NCI-H69 (cell line): Measurements from ENCODE around the gene RIPOR3.
A peak's percentile ranks its signal among the peaks of the same experiment; 100 is the strongest.
"Not testable (repeated sequence)": the region's sequence is repeated elsewhere in the genome, so short reads cannot be mapped to it uniquely, and the experiment has no call there.

Experiments used
- DNase-seq: peaks from one replicate; lab custom pipeline; 2025; lab: John Stamatoyannopoulos, UW

Gene RIPOR3

DNA sequence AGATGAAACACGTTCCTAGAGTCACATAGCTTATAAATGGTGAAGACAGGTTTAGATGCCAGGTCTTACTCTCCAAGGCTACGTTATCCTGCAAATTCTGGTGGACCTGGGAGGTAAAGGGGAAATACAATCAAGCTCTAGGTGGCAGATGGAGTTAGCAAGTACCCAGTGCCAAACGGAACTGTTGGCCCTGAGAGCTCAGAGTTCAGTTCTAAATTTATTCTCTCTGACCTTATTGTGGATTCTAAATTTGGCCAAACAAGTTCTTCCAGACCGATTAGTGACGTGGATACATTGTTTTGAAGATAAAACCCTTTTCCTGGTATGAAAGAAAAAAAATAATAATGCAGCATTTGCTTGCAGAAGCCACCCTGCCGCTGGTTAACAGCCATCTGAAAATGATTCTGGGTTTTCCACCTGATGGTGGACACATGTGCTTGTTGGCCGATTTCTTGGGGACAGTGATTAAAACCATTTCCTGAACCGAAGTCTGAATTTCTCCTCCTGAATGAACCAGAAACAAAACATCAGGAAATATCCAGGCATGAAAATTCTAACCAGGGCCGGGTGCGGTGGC lies 32.5 kb downstream of the RIPOR3 start:
- DNase-seq: no peak

DNA sequence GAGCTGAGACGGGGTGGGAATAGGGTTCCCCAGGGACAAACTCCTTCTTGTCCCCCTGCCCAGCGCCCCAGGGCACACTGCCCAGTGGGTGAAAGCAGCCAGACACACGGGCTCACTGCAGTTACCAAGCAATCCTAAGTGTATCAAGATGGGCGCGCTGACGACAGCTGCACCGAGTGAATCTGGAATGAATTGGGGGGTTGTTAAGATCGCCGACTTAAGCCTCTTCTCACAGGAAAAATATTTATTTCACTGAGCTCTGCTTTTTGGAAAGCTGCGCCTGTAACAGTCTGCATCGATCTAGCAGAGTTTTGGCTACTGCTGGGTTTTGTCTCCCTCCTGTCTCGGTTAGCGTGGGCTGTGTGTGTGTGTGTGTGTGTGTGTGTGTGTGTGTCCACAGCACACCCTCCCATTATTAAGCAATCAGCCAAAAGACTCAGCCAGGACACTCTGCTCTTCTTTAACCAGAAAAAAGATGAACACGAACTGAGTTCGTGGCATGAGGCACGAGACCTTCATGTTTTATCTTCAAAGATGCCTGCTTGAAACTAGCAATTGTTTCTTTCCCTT lies 35.9 kb downstream of the RIPOR3 start:
- DNase-seq: no peak

DNA sequence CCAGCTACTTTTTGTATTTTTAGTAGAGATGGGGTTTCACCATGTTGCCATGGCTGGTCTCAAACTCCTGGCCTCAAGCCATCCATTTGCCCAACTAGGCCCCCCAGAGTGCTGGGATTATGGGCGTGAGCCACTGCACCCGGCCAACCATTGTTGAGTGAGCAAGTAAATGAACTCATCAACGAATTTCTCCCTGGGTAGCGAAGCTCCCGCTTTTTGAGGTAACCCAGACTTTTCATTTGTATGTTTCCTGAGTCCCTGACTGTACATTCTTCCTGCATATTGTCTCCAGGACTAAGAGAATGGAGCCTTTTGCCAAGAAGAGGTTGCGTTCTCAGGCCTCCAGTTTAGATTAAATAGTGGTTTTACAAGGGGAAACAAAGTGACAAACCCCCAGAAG lies 36.4 kb downstream of the RIPOR3 start:
- peak; percentile 4 for DNase-seq

DNA sequence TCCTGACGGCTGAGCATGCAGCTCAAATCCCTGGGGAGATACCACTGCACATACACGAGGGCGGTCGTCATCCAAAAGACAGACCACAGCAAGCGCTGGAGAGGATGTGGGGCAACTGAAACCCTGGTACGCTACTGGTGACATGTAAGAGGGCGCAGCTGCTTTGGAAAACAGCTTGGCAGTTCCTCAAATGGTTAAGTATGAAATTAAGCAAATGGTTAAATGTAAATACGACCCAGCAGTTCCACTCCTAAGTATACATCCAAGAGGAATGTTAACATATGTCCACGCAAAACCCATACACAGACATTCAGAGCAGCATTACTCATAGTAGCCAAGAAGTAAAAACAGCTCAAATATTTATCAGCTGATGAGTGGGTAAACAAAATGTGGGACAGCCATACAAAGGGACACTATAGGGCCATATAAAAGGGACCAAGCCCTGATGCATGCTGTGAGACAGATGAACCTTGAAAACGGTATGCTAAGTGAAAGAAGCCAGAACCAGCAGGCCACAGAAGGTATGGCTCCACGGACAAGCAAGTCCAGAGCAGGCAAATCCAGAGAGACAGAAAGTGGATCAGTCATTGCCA lies 38.5 kb downstream of the RIPOR3 start:
- DNase-seq: peak; percentile 60

DNA sequence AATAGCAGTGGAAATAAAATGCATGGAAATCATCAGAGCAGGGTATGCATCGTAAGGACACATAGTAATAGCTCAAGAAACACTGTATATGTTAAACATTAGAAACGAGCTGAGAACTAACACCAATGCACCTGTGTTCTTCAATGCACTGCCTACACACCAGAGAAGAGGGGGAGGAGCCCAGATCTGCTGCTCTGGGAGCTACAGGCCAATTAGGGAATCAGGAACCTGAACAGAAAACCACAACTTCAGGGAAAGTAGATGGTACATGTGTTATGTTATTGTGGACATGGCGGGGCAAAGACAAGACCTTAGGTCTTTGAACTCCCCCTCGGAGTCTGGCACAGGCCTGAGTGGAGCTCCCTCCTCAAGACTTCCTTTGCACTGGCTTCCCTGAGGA lies 39.7 kb downstream of the RIPOR3 start:
- DNase-seq: no peak

DNA sequence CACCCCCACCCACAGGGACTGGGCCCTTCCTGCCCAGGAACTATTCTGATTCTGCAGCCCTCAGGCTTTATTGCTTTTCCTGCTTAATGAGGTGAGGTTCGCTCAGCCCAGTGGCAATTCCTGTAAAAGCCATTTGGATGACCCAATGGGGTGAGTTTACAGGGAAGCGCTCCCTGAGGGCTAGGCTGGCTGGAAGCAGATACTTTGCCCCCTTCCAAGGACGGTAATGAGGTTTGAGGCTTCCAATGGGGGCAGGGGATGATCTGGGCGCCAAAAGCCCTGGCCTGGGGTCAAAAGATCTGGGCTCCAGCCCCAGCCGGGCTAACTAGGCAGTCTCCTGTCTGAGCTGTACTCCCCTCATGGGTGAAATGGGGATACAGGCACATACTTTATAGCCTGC lies 41.8 kb downstream of the RIPOR3 start:
- DNase-seq: no peak

DNA sequence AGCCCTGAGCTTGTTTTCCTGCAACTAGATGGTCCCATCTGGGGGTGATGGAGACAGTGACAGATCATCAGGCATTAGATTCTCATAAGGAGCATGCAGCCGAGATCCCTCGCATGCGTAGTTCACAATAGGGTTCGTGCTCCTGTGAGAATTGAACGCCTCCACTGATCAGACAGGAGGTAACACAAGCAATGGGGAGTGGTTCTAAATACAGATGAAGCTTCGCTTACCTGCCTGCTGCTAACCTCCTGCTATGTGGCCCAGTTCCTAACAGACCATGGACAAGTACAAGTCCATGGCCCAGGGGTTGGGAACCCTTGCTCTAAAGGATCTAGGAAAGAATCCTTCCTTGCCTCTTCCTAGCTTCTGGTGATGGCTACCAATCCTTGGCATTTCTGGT lies 42.7 kb downstream of the RIPOR3 start:
- no peak for DNase-seq

DNA sequence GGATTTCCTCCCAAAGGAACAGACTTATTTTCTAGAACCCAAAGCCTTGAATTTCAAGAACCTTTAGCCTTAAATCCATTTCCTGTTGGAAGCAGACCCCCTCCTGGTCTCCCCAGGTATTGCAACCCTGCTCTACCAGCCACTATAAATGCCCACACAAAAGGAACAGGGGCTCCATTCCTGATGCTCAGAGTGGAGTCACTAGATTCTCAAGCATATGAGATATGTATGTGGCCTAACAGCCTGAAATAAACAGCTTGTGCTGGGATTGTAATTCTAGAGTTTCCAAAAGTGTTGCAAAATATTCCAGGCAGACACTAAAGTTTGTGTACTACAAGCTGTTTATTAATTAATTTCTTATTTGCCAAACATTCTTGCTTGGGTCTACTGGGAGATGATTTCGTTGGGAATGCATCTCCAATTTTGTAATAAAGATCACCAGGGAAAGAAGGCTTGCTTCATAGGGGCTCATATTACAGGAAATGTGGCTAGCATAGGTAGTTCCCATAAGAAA lies 44.8 kb downstream of the RIPOR3 start:
- no peak for DNase-seq

DNA sequence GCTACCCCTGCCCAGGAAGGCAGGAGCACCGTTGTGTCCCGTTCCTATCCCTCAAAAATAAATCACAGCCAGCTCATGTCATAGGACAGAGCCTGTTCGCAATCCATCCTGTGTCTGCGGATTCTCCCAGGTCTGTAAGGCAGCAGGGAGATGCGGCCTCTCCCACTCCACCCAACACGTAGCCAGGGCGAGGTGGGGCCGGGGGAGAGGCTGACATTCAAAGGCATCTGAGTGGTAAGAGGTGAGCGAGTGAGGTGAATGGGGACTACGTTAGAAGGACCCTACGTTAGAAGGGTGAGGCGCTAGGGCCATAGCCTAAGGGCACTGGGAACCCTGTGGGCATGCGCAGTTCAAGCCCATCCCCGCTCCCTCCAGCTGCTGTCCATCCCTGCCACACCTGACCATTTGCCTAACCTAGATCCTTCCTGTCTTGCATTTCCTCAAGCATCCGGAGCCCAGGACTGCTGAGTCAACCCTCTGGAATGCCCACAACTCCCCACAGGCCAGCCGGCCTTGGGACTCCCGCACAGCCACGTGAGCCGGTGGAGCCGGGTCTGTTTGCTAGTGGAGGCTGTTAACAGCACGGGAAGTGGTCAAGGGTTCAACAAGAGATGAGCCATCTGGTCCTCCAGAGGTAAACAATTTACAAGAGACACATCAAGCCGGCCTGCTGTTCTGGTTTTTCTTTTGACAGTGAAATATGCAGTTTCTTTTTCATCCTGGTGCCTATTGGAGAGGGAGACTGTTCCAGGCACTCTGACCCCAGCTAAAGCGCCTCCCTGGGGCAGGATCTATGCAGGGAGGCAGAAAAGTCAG lies 45.9 kb downstream of the RIPOR3 start:
- peak; percentile 57 for DNase-seq

DNA sequence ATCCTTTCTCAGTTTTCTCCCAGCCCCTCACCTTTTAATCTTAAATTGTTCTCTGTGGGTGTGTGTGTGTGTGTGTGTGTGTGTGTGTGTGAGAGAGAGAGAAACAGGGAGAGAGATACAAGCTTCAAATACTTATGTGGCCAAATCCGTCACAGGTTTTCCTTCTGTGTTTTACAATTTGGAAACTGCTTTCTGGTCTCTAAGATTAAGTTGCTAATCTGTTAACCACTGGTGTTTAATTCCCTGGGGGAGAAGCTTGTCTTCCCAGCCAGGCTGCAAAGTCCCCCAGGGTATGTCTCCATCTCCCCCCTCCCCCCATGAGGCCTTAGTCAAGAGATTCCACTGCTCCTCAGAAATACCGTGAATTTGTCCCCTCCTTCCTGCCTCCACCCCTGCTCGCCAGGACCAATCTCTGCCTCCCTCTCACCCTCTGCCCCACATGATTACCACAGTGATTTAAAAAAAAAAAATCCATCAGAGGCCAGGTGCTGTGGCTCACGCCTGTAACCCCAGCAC lies 49.0 kb downstream of the RIPOR3 start:
- DNase-seq: no peak

DNA sequence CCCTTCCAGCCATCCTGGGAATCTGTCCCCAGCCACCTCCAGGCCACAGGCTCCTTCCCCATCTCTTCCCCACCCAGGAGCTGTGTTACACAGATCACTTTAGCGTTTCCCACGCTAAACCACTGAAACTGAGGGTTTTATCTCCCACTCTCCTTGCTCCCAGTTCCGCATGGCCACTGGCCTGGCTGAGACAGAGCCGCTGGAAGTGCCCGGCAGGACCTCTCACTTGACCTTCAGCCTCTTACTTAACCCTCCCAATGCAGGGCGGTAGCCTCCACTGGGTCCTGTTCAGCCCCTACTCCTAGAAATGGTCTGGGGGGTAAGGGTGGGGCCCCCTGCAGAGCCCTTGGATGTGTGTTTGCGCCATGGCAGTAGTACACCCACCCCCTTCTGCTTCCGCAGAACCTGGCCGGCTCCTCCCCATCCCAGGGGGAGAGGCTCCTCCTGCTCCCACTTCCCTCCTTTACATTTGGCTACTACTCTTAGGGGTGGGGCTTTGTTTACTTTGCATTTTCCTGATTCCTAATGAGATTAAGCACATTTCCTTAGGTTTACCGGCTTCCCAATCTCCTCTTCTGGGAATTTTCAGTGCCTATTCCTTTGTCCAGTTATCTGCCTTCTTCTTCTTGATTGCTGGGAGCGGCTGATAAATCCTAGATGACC lies 49.6 kb downstream of the RIPOR3 start:
- peak; percentile 37 for DNase-seq

DNA sequence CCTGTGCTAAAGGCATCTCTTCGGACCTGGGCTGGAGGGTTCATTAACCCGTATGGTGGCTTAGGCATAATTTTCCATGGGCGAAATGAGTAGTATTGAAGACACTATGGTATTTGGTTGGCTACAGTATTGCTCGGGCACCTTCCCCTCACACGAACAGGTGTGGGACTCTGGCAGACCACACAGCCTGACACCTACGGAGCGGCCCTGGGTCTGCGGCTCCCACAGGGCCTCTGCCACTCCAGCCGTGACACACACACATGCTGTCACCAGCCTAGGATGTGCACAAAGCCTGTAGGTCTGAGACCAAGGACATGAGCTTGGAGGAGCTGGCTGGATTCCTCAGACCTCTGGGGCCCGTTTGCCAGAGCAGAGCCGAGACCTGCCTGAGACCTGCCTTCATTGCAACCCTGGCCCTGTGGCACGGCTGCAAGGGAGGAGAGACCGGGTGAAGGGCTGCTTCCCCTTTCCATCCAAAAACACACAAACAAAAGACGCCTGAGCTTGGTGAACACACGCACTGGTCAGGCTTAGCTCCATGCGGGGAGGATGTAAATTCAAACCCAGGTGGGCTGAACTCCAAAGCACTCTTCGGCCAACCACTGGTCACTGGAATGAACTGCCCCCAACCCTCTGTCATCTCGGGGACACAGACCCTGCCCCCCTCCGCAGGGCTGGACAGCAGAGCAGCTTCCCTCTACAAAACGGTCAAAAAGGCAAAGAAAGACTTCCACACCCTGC lies 51.2 kb downstream of the RIPOR3 start:
- DNase-seq: not testable (repeated sequence)

DNA sequence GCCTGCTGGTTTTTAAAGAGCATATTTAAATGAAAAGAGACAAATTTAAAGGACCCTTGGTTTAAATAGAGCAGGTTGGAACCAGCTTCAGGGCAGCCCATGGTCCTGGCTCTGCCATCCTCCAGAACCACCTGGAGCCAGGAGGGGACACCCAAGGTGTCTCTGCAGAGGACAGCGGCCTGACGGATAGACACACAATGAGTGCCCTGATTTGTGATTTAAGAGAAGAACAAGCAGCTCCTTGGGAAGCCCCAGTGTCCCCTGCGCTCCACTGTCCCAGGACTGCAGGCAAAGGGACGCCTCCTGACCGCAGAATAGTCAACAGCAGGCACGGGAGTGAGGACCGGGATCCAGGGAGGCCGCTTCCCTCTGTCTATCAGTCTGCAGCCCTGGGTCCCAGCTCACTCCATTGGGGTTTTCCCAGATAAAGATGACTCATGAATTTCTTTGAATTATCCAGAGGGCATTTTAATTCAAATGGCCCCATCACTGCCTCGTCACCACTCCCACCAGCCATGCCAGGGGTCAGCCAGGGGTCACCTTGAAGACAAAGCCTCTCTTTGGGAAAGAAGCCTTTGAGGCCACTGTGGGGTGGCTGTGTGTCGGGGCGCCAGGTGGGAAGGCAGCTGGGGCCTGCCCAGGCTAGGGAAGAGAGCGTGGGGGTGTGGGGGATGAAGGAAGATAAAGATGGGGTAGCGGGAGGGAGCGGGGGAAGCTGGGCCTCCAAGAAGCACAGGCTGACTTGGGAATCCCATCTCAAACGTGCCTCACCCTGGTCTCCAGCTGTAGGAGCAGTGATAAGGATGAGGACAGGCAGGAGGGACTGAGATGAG lies 53.1 kb downstream of the RIPOR3 start:
- DNase-seq: not testable (repeated sequence)

DNA sequence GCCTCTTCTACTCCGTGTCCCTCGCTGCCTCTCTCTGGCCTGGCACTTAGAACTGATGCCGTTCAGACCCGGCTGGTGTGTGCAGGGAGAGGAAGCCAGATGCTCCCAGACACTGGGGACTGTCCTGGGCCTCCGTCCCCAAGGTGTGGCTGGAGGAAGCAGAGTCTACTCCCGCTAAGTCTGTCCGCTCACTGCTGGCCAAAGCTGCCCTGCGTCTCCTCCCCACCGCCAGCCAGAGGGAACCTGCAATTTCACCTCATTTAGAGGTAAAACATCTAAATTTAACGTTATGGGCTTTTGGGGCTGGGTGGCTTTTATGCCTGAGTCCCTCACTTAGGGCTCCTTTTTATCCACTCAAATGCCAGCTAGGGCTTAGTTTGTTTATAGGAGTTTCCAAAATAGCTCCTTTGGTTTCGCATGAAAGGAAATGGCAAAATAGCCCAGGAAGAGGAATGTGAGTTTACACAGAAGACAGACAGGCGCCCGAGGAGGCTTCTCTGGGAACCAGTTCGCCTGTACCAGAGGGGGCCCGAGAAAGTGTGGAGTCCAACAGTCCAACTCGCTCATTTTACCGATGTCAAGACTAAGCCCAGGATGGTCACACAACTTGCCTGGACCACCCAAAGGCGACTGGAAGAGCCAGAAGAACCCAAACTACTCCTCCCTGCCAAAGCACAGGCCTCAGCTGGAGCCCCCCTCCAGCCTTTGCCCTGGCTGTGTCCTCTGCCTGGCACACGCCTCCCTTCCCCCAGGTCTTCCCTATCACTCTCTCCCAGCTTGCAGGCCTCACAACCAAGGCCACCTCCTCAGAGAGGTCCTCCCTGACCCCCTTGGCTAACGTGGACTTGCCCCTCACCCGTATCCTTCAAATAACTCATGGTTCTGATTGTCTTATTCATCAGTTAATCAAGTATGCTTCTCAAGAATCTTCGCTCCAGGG lies 54.5 kb downstream of the RIPOR3 start:
- DNase-seq: no peak

DNA sequence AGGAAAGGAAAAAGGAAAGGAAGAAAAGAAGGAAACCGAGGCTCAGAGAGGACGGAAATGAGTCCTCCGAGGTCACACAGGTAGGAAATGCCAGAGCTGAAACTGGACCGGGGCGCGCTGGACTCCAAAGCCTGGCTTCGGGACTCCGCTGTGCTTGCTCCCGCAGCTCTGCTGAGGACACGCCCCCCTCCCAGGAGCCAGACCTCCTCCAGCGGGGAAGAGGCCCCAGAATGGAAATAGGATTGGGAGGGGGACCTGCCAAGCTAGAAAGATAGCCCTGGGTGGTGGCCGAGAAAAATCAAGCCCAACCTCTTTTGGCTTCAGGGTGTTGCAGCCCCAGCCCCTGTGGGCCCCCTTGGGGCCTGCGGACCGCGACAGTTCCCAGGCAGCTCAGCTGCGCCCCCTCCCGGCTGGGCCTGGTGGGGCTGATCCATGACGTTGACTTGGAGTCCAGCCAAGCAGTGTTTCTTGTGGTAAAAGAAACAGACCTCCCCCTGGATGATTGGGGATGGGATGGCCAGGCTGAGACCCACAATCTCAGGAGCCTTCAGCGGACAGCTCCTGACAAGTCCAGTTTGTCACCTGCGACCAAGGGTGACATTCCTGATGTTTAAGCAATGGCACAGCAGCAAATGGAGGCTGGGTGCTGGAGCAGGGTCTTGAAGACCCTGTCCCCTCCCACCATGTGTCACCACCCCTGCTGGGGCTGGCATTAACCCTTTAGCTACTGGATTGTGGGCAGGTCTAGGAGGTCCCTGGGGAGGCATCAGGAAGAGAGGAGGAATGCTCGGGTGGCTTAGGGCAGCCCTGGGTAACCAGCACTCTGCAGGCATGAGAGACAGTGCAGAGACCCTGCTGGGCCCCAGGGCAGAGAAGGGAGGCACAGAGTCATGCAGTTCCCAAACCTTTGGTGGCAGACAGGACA lies 55.4 kb downstream of the RIPOR3 start:
- peak; percentile 60 for DNase-seq

DNA sequence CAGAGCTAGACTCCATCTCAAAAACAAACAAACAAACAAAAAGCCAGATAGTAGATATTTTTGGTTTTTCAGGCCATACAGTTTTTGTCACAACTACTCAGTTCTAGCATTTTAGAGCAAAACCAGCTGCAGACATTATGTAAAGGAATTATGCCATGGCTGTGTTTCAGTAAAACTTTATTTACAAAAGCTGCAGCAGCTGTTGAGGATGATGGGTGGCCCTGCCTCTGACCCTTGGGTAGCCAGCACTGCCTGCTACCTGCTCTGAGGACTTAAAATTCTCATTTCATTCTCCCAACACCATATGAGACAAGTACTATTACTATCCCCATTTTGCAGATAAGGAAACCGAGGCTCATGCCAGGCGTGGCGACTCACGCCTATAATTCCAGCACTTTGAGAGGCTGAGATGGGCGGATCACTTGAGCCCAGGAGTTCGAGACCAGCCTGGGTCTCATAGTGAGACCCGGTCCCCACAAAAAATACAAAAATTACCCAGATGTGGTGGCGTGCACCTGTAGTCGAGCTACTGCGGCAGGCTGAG lies 56.3 kb downstream of the RIPOR3 start:
- DNase-seq: no peak

DNA sequence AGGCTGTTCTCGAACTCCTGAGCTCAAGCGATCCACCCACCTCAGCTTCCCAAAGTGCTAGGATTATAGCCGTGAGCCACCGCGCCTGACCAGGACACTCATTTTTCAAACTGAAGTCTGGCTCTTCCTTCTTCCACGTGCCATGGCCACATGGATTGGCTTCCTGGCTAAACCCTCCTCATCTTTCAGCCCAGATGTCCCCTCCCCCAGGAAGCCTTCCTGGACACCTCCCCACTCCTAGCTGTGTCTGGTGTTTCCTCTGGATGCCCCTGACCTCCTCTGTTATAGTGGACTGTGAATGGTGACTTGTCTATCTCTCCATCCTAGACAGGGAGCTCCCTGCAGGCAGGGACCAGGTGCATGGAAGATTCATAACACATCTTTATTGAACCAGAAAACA lies 57.2 kb downstream of the RIPOR3 start:
- DNase-seq: no peak

DNA sequence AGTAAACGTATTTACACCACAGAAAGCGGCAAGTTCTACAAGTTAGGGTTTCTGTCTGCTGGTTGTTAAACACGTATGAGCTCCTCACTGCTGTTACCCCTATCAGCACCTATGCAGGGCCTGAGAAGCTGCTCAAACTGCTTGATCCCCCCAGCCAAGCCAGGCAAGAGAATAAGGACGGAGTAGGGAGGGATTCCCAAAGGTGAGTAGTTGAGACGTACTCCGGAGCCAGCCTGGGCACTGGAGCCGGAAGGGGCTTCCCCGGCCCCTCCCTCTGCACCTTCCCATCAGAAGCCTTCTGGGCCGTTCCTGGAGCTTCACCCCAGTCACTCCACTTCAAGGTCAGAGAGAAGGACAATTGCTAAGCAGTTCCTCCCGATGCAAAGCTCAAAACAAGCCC lies 58.0 kb downstream of the RIPOR3 start:
- no peak for DNase-seq
